GM18861 (cell line): Measurements from ENCODE around the gene DYTN.
A peak's percentile ranks its signal among the peaks of the same experiment; 100 is the strongest.
"Not testable (repeated sequence)": the region's sequence is repeated elsewhere in the genome, so short reads cannot be mapped to it uniquely, and the experiment has no call there.

Experiments
- ATAC-seq: cut with Tn5 transposase; IDR thresholded peaks from one replicate; pipeline ENCODE4 v1.9.1; 2021; ENCODE audit not compliant: unreplicated experiment

Gene DYTN

GRCh38 chr2:206718296-206718695, at the start of gene DYTN:
Gene DYTN, minus strand, starts transcription at chr2:206718396. Its CDS starts 117 bp downstream, at chr2:206718279.
- no peak for ATAC-seq

GRCh38 chr2:206766057-206766930, 48.1 kb upstream of the DYTN start:
- no peak for ATAC-seq

- ATAC-seq, result peak; percentile 93
Measured at GRCh38 chr2:206765242-206766056, 47.3 kb upstream of the DYTN start, which contains the start of the genes FASTKD2 and MDH1B. Gene FASTKD2, plus strand, starts transcription at chr2:206765606. Its CDS starts 1,088 bp downstream, at chr2:206766694. Gene MDH1B, minus strand, starts transcription at chr2:206765328. Its CDS starts 57 bp downstream, at chr2:206765271.

GRCh38 chr2:206764673-206765241, 46.6 kb upstream of the DYTN start:
- ATAC-seq, result no peak

GRCh38 chr2:206756816-206757215, 38.6 kb upstream of the DYTN start:
- no peak for ATAC-seq

GRCh38 chr2:206740800-206741199, 22.6 kb upstream of the DYTN start:
- ATAC-seq, result no peak

GRCh38 chr2:206739271-206739670, 21.1 kb upstream of the DYTN start:
- ATAC-seq, result no peak

- ATAC-seq, result no peak
Measured at GRCh38 chr2:206736935-206737334, 18.7 kb upstream of the DYTN start.

GRCh38 chr2:206733341-206733740, 15.1 kb upstream of the DYTN start:
- no peak for ATAC-seq

GRCh38 chr2:206728277-206729199, 10.3 kb upstream of the DYTN start:
- no peak for ATAC-seq

GRCh38 chr2:206727287-206727686, 9.1 kb upstream of the DYTN start:
- ATAC-seq, result no peak

- ATAC-seq, result no peak
Measured at GRCh38 chr2:206723288-206723687, 5.1 kb upstream of the DYTN start.

GRCh38 chr2:206721256-206721920, 3.2 kb upstream of the DYTN start:
- peak; percentile 77 for ATAC-seq

GRCh38 chr2:206716623-206717022, 1.6 kb downstream of the DYTN start:
- no peak for ATAC-seq

GRCh38 chr2:206715183-206715582, 3.0 kb downstream of the DYTN start:
- ATAC-seq, result not testable (repeated sequence)

- peak; percentile 63 for ATAC-seq
Measured at GRCh38 chr2:206713746-206714145, 4.5 kb downstream of the DYTN start.

GRCh38 chr2:206708286-206708685, 9.9 kb downstream of the DYTN start:
- ATAC-seq, result no peak

- ATAC-seq, result no peak
Measured at GRCh38 chr2:206707164-206707701, 11.0 kb downstream of the DYTN start.

GRCh38 chr2:206701952-206702605, 16.1 kb downstream of the DYTN start:
- no peak for ATAC-seq
